Measurements from ENCODE around the gene TTC3. TPM values are rescaled to one million over a fixed set of nuclear protein-coding genes. Genes with fewer than 3 reads are reported as not detected.

The TTC3 gene
- total and polyA plus RNA-seq, 7 donors: 6.5 to 50.3 (median 25.7) TPM

GRCh38 chr21:37058261-37058660, 14.8 kb upstream of the TTC3 start:
- no peaks in the 10 kb centered on the region for H3K36me3 ChIP-seq (ENCODE audit: insufficient read depth in 1 of 2, low read depth in 1 of 2)
- 51 to 64% (median 54%) methylated on average over 2 of the region's 2 CpGs for WGBS, 3 donors
- no peaks in the 10 kb centered on the region for H3K4me1 ChIP-seq
- no peak overlapping the region for H3K27ac ChIP-seq
- ATAC-seq (no peak), DNase-seq (no peak)
- no peak overlapping the region for H3K4me3 ChIP-seq
- no peaks in the 10 kb centered on the region for H3K27me3 ChIP-seq (ENCODE audit: insufficient read depth in 3 of 3, low read length in 2 of 3)
- intact Hi-C loops (cut with DNase I): no loop called here
- no peaks in the 10 kb centered on the region for H3K9me3 ChIP-seq
- TF ChIP-seq, protein P1, sequence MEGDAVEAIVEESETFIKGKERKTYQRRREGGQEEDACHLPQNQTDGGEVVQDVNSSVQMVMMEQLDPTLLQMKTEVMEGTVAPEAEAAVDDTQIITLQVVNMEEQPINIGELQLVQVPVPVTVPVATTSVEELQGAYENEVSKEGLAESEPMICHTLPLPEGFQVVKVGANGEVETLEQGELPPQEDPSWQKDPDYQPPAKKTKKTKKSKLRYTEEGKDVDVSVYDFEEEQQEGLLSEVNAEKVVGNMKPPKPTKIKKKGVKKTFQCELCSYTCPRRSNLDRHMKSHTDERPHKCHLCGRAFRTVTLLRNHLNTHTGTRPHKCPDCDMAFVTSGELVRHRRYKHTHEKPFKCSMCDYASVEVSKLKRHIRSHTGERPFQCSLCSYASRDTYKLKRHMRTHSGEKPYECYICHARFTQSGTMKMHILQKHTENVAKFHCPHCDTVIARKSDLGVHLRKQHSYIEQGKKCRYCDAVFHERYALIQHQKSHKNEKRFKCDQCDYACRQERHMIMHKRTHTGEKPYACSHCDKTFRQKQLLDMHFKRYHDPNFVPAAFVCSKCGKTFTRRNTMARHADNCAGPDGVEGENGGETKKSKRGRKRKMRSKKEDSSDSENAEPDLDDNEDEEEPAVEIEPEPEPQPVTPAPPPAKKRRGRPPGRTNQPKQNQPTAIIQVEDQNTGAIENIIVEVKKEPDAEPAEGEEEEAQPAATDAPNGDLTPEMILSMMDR (IDR thresholded peaks at IDR 0.05): no peak

DNA sequence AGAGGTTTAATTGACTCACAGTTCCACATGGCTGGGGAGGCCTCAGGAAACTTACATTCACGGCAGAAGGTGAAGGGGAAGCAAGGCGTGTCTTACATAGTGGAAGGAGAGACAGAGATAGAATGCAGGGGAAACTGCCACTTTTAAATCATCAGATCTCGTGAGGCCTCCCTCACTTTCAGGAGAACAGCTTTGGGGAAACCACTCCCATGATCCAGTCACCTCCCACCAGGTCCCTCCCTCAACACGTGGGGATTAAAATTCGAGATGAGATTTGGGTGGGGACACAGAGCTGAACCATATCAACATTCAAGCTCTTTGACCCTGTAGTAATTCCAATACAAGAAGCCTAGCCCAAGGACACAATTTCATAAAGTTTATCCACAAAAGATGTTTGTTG, 13.9 kb upstream of the TTC3 start:
- 62 to 68% (median 65%) methylated on average over 5 of the region's 5 CpGs for WGBS, 3 donors
- ATAC-seq (no peak), DNase-seq (no peak)
- Histone ChIP-seq H3K4me3 (no peak overlapping the region), H3K36me3 (ENCODE audit: insufficient read depth in 1 of 2, low read depth in 1 of 2) (no peaks in the 10 kb centered on the region), H3K9me3 (no peaks in the 10 kb centered on the region), H3K27me3 (ENCODE audit: insufficient read depth in 3 of 3, low read length in 2 of 3) (no peaks in the 10 kb centered on the region), H3K27ac (no peak overlapping the region), H3K4me1 (no peaks in the 10 kb centered on the region)
- TF ChIP-seq, protein P1 (IDR thresholded peaks at IDR 0.05): no peak
- intact Hi-C loops (cut with DNase I): no loop called here

DNA sequence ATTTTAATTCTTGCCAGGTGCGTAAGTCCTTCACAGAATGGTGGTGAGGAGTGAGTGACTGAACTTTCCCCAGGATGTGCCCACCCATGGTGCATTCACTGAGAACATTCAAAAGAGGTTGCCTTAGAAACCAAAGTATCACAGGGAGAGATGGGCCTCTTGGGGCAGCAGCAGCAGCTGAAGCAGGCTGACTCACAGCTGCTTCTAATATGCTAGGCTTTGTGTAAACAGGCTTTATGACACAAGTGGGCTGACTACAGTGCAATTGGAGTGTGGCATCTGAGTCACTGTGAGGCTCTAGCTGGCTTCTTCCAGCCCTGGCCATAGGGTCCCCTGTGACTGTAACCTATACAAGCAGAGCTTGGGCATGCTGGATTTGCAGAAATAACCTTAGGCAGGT, 12.8 kb upstream of the TTC3 start:
- Histone ChIP-seq H3K27ac (no peak overlapping the region), H3K4me3 (no peak overlapping the region), H3K9me3 (no peaks in the 10 kb centered on the region), H3K4me1 (no peaks in the 10 kb centered on the region), H3K36me3 (ENCODE audit: insufficient read depth in 1 of 2, low read depth in 1 of 2) (peaks cover 0 to 10% of the 10 kb centered on the region in 2 donors), H3K27me3 (ENCODE audit: insufficient read depth in 3 of 3, low read length in 2 of 3) (no peaks in the 10 kb centered on the region)
- peak; percentile 64 to 83 (median 72) for ATAC-seq
- TF ChIP-seq, protein P1 (IDR thresholded peaks at IDR 0.05): no peak
- peak; percentile 36 to 63 for DNase-seq
- intact Hi-C loops (cut with DNase I): no loop called here
- WGBS, 3 donors: 57 to 73% (median 64%) methylated on average over 1 of the region's 1 CpG

DNA sequence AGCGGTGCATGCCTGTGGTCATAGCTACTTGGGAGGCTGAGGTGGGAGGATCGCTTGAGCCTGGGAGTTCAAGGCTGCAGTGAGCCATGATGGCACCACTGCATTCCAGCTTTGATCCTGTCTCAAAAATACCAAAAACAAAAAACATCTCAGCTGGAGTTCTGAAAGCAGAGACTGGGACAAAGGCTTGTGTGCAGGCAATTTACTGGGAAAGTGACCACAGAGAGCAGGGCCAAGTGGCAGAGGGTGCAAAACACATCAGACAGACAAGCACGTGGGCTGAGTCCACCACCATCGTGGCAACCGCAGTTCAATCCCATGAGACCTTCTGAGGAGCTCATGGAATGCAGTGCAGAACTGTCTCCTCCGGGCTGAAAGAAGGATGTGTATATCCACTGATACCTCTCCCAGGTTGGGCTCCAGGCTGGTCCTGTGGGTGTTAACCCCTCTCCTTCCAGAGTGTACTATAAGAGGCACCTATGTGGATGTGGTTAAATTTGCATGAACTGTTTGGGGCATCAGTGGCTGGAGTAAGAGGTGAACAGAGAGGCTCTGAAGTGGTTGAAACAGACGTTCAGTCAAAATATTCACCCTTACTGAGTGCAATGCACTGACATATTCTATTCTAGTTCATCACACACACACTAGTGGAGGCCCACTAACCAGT, 11.0 kb upstream of the TTC3 start:
- H3K27ac ChIP-seq: no peak overlapping the region
- TF ChIP-seq, protein P1 (IDR thresholded peaks at IDR 0.05): no peak
- H3K27me3 ChIP-seq (ENCODE audit: insufficient read depth in 3 of 3, low read length in 2 of 3): no peaks in the 10 kb centered on the region
- 56 to 72% (median 63%) methylated on average over 7 of the region's 7 CpGs for WGBS, 3 donors
- no peak for DNase-seq
- peak in 1 of 4 donors; percentile 29 for ATAC-seq
- no peaks in the 10 kb centered on the region for H3K9me3 ChIP-seq
- intact Hi-C loops (cut with DNase I): no loop called here
- H3K36me3 ChIP-seq (ENCODE audit: insufficient read depth in 1 of 2, low read depth in 1 of 2): peaks cover 0 to 26% of the 10 kb centered on the region in 2 donors
- no peak overlapping the region for H3K4me3 ChIP-seq
- no peaks in the 10 kb centered on the region for H3K4me1 ChIP-seq

DNA sequence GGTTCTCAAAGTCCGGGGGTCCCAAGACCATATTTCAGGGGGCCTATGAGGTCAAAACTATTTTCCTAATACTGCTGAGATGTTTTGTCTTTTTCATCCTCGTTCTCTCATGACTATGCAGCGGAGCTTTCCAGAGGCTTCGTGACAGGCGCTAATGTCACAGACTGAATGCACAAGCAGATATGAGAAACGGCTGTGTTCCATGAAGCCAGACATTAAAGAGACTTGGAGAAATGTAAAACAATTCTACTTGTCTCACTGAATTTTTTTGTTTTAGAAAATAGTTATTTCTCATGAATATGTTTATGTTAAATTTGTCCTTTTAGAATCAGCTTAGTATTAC, 10.5 kb upstream of the TTC3 start:
- Histone ChIP-seq H3K27ac (no peak overlapping the region), H3K27me3 (ENCODE audit: insufficient read depth in 3 of 3, low read length in 2 of 3) (no peaks in the 10 kb centered on the region), H3K9me3 (no peaks in the 10 kb centered on the region), H3K36me3 (ENCODE audit: insufficient read depth in 1 of 2, low read depth in 1 of 2) (peaks cover 0 to 31% of the 10 kb centered on the region in 2 donors), H3K4me1 (no peaks in the 10 kb centered on the region), H3K4me3 (no peak overlapping the region)
- TF ChIP-seq, protein P1 (IDR thresholded peaks at IDR 0.05): no peak
- ATAC-seq (no peak), DNase-seq (no peak)
- WGBS, 3 donors: 87 to 91% (median 89%) methylated on average over 6 of the region's 6 CpGs
- intact Hi-C loops (cut with DNase I): no loop called here

Measured in psoas muscle (tissue), 8 donors.